ES-I3 (cell line): ENCODE results near the gene AMOTL1.
"Not testable (repeated sequence)": the region's sequence is repeated elsewhere in the genome, so short reads cannot be mapped to it uniquely, and the experiment has no call there.

Source experiments
- H3K36me3 ChIP-seq: 2 replicates; pipeline ENCODE4 v1.6.1; 2013; ENCODE audit warnings: mild to moderate bottlenecking, low read length, control low read depth, moderate library complexity; ENCODE audit not compliant: insufficient read depth
- H3K4me1 ChIP-seq: 2 replicates; pipeline ENCODE4 v1.6.1; 2013; ENCODE audit warnings: mild to moderate bottlenecking, control low read depth, low read length; ENCODE audit not compliant: insufficient read depth
- H3K9ac ChIP-seq: 2 replicates; pipeline ENCODE4 v1.6.1; 2013; ENCODE audit warnings: low read depth, mild to moderate bottlenecking, low read length, moderate library complexity
- H3K9me3 ChIP-seq: 2 replicates; pipeline ENCODE4 v1.6.1; 2013; ENCODE audit warnings: mild to moderate bottlenecking, low read length, moderate library complexity; ENCODE audit not compliant: control insufficient read depth, insufficient read depth

Gene AMOTL1

GRCh38 chr11:94837317-94837716 lies 69.2 kb downstream of the AMOTL1 start:
- Histone ChIP-seq H3K4me1 (no peaks in the 10 kb centered on the region), H3K36me3 (peaks cover 16% of the 10 kb centered on the region), H3K9ac (no peak overlapping the region)

GRCh38 chr11:94838027-94838731 lies 70.0 kb downstream of the AMOTL1 start:
- Histone ChIP-seq H3K4me1 (no peaks in the 10 kb centered on the region), H3K36me3 (peaks cover 18% of the 10 kb centered on the region), H3K9me3 (no peaks in the 10 kb centered on the region), H3K9ac (no peak overlapping the region)

More at GRCh38 chr11:94837317-94837716, 69.2 kb downstream of the AMOTL1 start:
- no peaks in the 10 kb centered on the region for H3K9me3 ChIP-seq

DNA sequence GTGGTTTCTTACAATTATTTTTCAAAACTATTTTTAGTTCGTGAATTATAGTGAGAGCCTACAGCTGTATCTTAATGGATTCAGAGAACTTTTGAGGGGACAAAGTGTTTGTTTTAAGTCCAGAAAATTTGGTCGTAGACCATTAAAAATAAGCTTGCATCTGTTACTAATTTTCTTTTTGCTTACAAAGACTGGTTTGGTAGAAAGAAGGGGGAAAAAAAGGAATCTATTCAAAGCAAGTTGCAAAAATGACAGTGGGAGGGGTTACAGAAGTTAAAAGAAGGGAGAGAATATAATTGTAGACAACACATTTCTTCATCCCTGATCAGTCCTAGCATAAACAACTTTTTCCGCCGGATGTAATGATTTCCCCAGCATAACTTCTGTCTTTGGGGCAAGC lies 72.1 kb downstream of the AMOTL1 start:
- no peaks in the 10 kb centered on the region for H3K9me3 ChIP-seq
- no peak overlapping the region for H3K9ac ChIP-seq
- peaks cover 17% of the 10 kb centered on the region for H3K36me3 ChIP-seq
- no peaks in the 10 kb centered on the region for H3K4me1 ChIP-seq

GRCh38 chr11:94844031-94844430 lies 75.9 kb downstream of the AMOTL1 start:
- Histone ChIP-seq H3K36me3 (peaks cover 14% of the 10 kb centered on the region), H3K9ac (no peak overlapping the region), H3K9me3 (no peaks in the 10 kb centered on the region), H3K4me1 (no peaks in the 10 kb centered on the region)

- peaks cover 19% of the 10 kb centered on the region for H3K36me3 ChIP-seq
- H3K9ac ChIP-seq, result no peak overlapping the region
Observed at GRCh38 chr11:94845622-94846021, 77.5 kb downstream of the AMOTL1 start.

DNA sequence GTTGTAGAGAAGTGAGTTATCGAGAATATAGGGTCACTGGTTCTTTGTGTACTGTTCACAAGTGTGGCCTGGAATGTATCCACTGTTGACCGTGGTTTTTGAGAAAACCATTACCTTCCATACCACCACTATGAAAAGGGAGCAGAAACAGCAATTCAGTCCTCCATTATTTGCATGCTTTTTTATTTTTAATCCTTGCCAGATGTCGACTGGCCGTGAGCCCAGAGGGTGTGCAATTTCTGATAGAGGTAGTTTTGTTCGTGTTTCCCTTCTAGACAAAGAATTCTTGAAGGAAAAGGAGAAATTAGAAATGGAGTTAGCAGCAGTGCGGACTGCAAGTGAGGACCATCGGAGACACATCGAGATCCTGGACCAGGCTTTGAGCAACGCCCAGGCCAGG lies 81.7 kb downstream of the AMOTL1 start:
- Histone ChIP-seq H3K9me3 (no peaks in the 10 kb centered on the region), H3K4me1 (no peaks in the 10 kb centered on the region), H3K36me3 (peaks cover 27% of the 10 kb centered on the region), H3K9ac (no peak overlapping the region)

More at GRCh38 chr11:94845622-94846021, 77.5 kb downstream of the AMOTL1 start:
- H3K4me1 ChIP-seq, result no peaks in the 10 kb centered on the region
- no peaks in the 10 kb centered on the region for H3K9me3 ChIP-seq

- Histone ChIP-seq H3K9ac (no peak overlapping the region), H3K9me3 (no peaks in the 10 kb centered on the region), H3K4me1 (no peaks in the 10 kb centered on the region), H3K36me3 (peaks cover 38% of the 10 kb centered on the region)
Observed at GRCh38 chr11:94851864-94852636, 83.9 kb downstream of the AMOTL1 start.

GRCh38 chr11:94853288-94853687 lies 85.1 kb downstream of the AMOTL1 start:
- not testable (repeated sequence) for H3K9ac ChIP-seq, H3K9me3 ChIP-seq, H3K4me1 ChIP-seq
- peaks cover 46% of the 10 kb centered on the region for H3K36me3 ChIP-seq

GRCh38 chr11:94853836-94854235 lies 85.7 kb downstream of the AMOTL1 start:
- H3K36me3 ChIP-seq, result peaks cover 44% of the 10 kb centered on the region

GRCh38 chr11:94854770-94855633 lies 86.8 kb downstream of the AMOTL1 start:
- Histone ChIP-seq H3K36me3 (peaks cover 45% of the 10 kb centered on the region), H3K9ac (no peak overlapping the region), H3K4me1 (no peaks in the 10 kb centered on the region), H3K9me3 (no peaks in the 10 kb centered on the region)

More at GRCh38 chr11:94853836-94854235, 85.7 kb downstream of the AMOTL1 start:
- no peaks in the 10 kb centered on the region for H3K9me3 ChIP-seq
- no peaks in the 10 kb centered on the region for H3K4me1 ChIP-seq
- H3K9ac ChIP-seq, result no peak overlapping the region

DNA sequence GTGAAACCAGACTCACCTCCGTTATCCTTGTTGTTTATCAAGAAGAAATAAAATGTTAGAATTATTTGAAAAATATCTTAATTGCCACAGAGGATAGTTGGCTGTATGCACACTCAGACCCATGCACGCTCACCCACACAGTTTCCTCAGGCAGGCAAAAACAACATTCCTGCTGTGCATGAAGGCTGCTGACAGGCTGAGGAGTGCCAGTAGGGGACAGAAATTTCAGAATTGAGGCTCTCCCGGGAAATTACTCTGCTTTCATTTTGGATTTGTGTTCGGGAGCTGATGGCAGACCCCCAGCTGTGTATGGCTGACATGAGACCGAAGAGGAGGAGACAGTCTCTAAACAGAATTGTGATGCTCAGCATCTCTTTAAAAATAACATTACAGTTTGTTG lies 87.5 kb downstream of the AMOTL1 start:
- H3K9me3 ChIP-seq, result no peaks in the 10 kb centered on the region
- no peak overlapping the region for H3K9ac ChIP-seq
- no peaks in the 10 kb centered on the region for H3K4me1 ChIP-seq
- peaks cover 45% of the 10 kb centered on the region for H3K36me3 ChIP-seq

- Histone ChIP-seq H3K36me3 (peaks cover 45% of the 10 kb centered on the region), H3K9ac (no peak overlapping the region), H3K4me1 (no peaks in the 10 kb centered on the region), H3K9me3 (no peaks in the 10 kb centered on the region)
Observed at GRCh38 chr11:94856443-94856842, 88.3 kb downstream of the AMOTL1 start.

GRCh38 chr11:94857337-94857736 lies 89.2 kb downstream of the AMOTL1 start:
- peaks cover 45% of the 10 kb centered on the region for H3K36me3 ChIP-seq

DNA sequence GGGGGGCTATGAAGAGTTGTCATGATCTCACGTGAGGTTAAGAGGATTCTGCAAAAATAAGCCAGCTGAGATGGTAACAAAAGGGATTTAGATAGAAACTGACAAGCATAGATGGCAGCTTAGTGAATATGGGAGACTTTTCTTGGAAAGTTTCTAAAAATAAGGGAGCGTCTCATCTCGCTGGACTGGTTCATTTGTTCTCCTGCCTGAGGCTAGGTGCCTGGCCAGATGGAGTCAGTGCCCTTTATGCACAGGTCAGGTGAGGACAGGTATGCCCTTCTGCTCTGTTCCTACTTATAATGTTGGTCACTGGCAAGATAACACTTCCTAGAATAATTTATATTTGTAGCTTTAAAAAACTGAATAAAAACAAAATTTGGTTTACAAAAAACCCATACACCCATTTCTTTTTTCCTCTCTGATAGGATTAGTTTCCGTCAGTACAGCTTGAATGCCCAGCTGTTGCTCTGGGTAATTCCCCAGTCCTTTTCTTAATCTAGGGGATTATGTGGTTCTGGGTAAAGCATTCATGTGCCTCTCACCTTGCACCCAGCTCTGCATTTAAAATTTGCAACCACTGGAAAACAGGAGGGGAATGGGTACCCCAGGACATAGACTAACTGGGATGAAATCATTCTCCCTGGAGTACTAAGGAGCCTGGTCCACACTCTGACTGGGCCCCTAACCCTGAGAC lies 90.0 kb downstream of the AMOTL1 start:
- Histone ChIP-seq H3K9ac (no peak overlapping the region), H3K9me3 (no peaks in the 10 kb centered on the region), H3K4me1 (no peaks in the 10 kb centered on the region), H3K36me3 (peaks cover 45% of the 10 kb centered on the region)

More at GRCh38 chr11:94857337-94857736, 89.2 kb downstream of the AMOTL1 start:
- Histone ChIP-seq H3K9me3 (no peaks in the 10 kb centered on the region), H3K9ac (no peak overlapping the region), H3K4me1 (no peaks in the 10 kb centered on the region)
